Nephron progenitor cell (in vitro differentiated cells): ENCODE measurements around the gene SNX22.
A peak's percentile ranks its signal among the peaks of the same experiment; 100 is the strongest.

Experiments
- DNase-seq: peaks from one replicate; pipeline ENCODE4 v3.0.0; 2021
- H3K27ac Mint-ChIP-seq: 2 replicates; pipeline ENCODE4 v1.8.0; 2021; ENCODE audit warnings: mild to moderate bottlenecking, moderate library complexity, mixed read lengths
- H3K27me3 Mint-ChIP-seq: 2 replicates; pipeline ENCODE4 v1.8.0; 2021; ENCODE audit warnings: mild to moderate bottlenecking, low read depth, mixed read lengths; ENCODE audit not compliant: poor library complexity
- H3K36me3 Mint-ChIP-seq: 2 replicates; pipeline ENCODE4 v1.8.0; 2021; ENCODE audit warnings: low read depth, mixed read lengths
- H3K4me1 Mint-ChIP-seq: 2 replicates; pipeline ENCODE4 v1.8.0; 2021; ENCODE audit warnings: mixed read lengths
- H3K4me3 Mint-ChIP-seq: 2 replicates; pipeline ENCODE4 v1.8.0; 2021; ENCODE audit warnings: mild to moderate bottlenecking, moderate library complexity, mixed read lengths
- H3K9me3 Mint-ChIP-seq: 2 replicates; pipeline ENCODE4 v1.8.0; 2021; ENCODE audit warnings: mild to moderate bottlenecking, moderate library complexity, mixed read lengths
- CTCF ChIP-seq: fragments of 200-600 bp; sonication (generic); IDR thresholded peaks from 2 replicates; pipeline ENCODE4 v1.5.0; 2021; ENCODE audit warnings: antibody characterized with exemption

Gene SNX22

GRCh38 chr15:64163659-64164362, 12.3 kb downstream of the SNX22 start:
- TF ChIP-seq CTCF, result no peak
- Mint-ChIP-seq H3K4me3 (peak overlapping the region; percentile 83), H3K27ac (peak overlapping the region; percentile 87), H3K9me3 (no peaks in the 10 kb centered on the region), H3K4me1 (peaks cover 34% of the 10 kb centered on the region), H3K36me3 (peaks cover 11% of the 10 kb centered on the region), H3K27me3 (no peaks in the 10 kb centered on the region)
- no peak for DNase-seq

- no peak for DNase-seq
- Mint-ChIP-seq H3K4me1 (peaks cover 34% of the 10 kb centered on the region), H3K9me3 (no peaks in the 10 kb centered on the region), H3K27ac (no peak overlapping the region), H3K4me3 (peak overlapping the region; percentile 59), H3K36me3 (peaks cover 8% of the 10 kb centered on the region), H3K27me3 (no peaks in the 10 kb centered on the region)
- TF ChIP-seq CTCF, result no peak
Measured at GRCh38 chr15:64164436-64164835, 12.9 kb downstream of the SNX22 start.

GRCh38 chr15:64166102-64166890, 14.8 kb downstream of the SNX22 start:
- H3K9me3 Mint-ChIP-seq, result no peaks in the 10 kb centered on the region
- no peak overlapping the region for H3K4me3 Mint-ChIP-seq
- H3K27me3 Mint-ChIP-seq, result no peaks in the 10 kb centered on the region
- H3K27ac Mint-ChIP-seq, result no peak overlapping the region
- peaks cover 9% of the 10 kb centered on the region for H3K36me3 Mint-ChIP-seq
- no peak for TF ChIP-seq CTCF
- H3K4me1 Mint-ChIP-seq, result peaks cover 25% of the 10 kb centered on the region
- DNase-seq, result no peak

- Mint-ChIP-seq H3K9me3 (no peaks in the 10 kb centered on the region), H3K36me3 (peaks cover 27% of the 10 kb centered on the region), H3K4me1 (peaks cover 49% of the 10 kb centered on the region), H3K27me3 (no peaks in the 10 kb centered on the region), H3K27ac (peak overlapping the region; percentile 95), H3K4me3 (no peak overlapping the region)
- no peak for TF ChIP-seq CTCF
- peak; percentile 37 for DNase-seq
Measured at GRCh38 chr15:64180235-64180824, 28.8 kb downstream of the SNX22 start.

GRCh38 chr15:64182859-64183370, 31.4 kb downstream of the SNX22 start:
- TF ChIP-seq CTCF, result no peak
- peaks cover 28% of the 10 kb centered on the region for H3K4me1 Mint-ChIP-seq

More at GRCh38 chr15:64182859-64183370, 31.4 kb downstream of the SNX22 start:
- H3K9me3 Mint-ChIP-seq, result no peaks in the 10 kb centered on the region
- no peak overlapping the region for H3K27ac Mint-ChIP-seq
- H3K36me3 Mint-ChIP-seq, result peaks cover 22% of the 10 kb centered on the region
- no peak for DNase-seq
- no peak overlapping the region for H3K4me3 Mint-ChIP-seq
- no peaks in the 10 kb centered on the region for H3K27me3 Mint-ChIP-seq
